Stimulated activated CD4-positive, alpha-beta T cell treated with anti-CD3 and anti-CD28 coated beads, TNF-alpha, amount 100 ng/mL, for 48 hours (primary cell): ENCODE measurements around the gene TAF1B.
"Not testable (repeated sequence)": the region's sequence is repeated elsewhere in the genome, so short reads cannot be mapped to it uniquely, and the experiment has no call there.

ENCODE experiments used
- DNase-seq, 3 donors: peaks; one replicate each; pipeline ENCODE4 v3.0.0-alpha.2; 2020; ENCODE audit warnings: low read depth in 3 of 3

Gene TAF1B

GRCh38 chr2:9884436-9884835 lies 41.2 kb downstream of the TAF1B start:
- no peak for DNase-seq

DNA sequence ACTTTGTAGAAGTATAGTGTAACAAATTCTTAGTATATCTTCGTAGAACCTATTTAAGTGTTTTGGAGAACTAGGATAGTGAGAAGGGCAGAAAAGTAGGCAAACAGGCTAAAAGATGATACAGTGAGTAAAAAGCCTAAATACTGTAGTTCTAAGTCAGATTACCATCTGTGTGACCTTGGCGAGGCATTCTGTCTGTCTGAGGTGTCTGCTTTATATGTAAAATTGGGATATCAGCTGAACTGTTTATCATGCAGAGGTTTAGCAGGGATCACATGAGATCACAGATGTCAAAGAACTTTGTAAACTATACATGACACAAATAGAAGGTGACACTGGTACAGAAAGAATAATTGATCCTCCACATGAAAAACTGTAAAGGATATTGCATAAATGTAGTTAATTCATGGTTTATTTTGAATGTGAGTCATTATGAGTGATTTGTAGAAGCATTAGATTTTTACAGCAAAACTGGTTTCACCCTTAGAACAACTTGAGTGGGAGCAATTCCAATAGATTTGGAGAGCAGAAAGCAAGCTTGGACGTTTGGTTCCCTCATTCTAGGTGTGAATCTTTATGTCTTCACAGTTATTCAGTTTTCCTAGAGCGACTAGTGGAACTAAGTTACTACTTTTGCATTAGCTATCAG lies 41.9 kb downstream of the TAF1B start:
- no peak for DNase-seq

DNA sequence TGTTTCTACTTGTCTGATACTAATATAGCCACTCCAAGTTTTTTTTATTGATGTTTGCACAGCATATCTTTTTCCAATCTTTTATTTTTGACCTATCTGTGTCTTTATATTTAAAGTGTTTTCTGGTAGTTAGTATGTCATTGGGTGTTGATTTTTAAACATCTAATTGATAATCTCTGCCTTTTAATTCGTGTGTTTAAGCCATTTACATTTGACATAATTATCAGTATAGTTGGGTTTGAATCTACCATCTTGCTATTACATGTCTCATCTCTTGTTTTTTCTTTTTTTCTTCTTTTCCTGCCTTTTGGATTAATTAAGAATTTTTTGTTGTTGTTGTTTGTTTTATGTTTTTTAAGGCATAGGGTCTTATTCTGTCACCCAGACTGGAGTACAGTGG lies 44.2 kb downstream of the TAF1B start:
- no peak for DNase-seq

- no peak for DNase-seq
These were observed 46.6 kb downstream of the TAF1B start for GRCh38 chr2:9889812-9890261.

- DNase-seq: no peak
These were observed 49.0 kb downstream of the TAF1B start for GRCh38 chr2:9892236-9892635.

DNA sequence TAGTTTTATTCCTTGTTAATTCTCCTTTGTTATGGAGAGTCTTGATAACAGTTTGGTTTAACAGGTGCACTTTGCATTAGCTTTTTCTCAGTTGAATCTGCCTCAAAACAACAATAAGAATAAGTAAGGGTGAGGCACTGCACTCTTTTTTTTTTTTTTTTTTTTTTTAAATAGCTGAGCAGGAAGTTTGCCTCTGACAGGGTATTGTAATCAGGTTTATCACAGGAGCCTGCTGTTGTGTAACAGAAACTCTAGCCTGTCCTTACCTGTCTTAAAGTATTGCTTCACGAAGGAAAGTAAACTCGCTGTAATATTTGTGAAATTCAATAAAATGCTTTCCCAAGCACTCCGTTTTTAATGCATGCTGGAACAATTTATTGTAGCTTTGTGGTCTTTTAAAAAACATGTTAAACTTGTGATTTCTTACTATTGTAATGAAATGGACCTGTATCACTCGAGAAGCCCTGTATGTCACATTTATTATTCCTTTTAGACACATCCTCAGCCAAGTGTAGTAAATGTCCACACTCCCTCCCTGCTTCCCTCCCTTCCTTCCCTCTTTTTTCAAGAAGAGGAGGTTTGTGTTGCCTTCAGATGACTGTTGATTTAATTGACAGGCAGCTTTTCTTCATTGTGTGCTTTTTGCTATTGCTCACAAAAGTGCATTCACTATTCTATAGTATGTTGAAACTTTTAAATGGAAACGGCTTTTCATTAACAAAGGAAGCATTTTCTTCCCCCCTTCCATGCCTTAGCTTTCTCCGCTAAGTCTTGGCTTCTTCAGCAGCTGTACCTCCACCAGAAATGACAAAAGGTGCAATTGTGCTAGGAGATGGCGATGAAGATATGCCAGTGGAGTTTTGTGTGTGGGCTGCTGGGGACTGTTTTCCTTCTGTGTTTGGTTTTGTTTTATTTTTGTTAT lies 52.7 kb downstream of the TAF1B start:
- no peak for DNase-seq

DNA sequence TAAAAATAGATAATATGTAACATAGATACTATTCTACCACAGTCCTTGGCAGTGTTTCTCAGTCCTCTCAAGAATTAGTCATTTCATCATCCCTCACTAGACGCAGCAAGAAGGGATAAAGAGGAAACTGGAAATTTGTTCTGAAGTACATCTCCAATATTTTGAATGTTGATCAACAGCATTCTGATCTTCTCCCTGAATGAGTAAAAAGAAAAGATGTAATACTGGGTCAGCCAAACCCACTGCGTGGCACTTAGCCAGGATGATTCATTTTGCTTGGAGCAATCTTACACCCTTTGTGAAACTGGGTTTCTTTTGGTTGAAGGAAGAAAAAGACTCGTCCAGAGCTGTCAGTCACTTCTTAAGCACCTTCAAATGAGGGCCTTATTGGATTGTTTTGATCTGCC lies 54.1 kb downstream of the TAF1B start:
- peak; percentile 57 to 62 (median 59) for DNase-seq

DNA sequence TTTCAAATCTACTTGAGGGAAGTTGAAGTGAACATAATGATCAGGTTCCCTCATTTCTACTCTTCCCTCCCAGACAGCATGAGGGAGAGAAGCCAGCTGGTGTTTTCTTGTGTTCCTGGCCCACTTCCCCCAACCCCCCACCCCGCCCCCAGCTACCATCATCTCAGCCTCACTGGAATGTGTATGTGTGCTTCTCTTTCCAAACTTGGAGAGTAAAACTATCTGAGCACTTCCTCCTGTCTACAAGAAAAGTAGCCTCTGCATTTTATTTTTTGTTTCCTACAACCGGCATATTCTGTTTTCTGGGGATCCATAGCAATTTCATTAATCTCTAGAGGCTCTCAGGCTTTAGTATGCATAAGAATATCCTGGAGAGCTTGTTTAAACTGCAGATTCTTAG lies 54.6 kb downstream of the TAF1B start:
- no peak for DNase-seq

DNA sequence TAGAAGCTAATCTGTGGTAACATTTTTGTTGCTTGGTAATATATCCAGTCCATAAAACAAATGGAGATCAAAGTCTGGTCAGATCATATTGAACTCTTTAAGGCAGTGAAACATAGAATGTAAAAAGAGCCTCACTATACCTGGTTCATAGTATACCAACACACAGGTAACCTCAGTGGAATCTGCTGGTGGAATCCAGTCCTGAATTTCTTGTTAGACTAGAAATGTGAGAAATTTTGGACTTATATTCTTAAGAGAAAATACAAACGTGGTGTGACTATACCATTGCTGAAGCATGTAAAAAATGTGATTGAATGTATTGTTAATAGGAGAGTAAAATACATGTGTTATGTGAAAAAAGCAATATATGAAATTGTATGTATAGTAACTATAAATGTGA lies 62.1 kb downstream of the TAF1B start:
- no peak for DNase-seq

- no peak for DNase-seq
These were observed 64.1 kb downstream of the TAF1B start for GRCh38 chr2:9907402-9907801.

DNA sequence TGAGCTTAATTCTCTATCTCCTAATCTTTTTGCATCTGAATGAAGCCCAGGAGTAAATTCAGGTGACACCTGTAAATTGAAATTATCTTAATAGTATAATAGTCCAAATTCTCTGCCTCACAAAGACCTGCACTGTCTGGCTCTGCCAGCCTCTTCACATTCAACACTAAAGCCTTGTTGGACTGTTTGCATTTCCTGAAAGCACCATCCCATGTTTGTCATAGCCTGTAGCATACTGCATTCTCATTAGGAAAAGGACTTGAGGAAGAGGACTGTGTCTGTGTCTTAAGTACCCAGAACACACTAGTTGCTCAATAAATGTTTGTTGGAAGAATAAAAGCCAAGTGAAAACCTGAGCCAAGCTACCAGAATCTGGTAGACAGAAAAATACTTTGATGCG lies 65.4 kb downstream of the TAF1B start:
- no peak for DNase-seq

- no peak for DNase-seq
These were observed 65.8 kb downstream of the TAF1B start for GRCh38 chr2:9909106-9909505.

DNA sequence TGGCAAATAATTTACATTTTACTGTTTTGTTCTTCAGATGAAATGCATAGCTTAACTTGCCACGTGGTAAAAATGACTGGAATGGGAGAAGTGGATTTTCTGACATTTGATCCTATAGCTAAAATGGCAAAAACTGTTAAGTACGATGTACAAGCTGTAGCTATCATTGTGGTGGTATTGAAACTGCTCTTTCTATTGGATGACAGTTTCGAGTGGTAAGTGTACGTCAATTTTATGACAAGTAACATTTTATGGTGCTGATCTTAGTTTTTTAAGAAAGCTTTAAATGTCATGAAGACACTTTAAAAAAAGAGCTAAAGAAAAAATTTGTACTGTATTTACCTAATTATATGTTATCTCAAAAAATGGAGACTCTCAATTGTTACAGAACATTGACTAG lies 67.4 kb downstream of the TAF1B start:
- DNase-seq: no peak

DNA sequence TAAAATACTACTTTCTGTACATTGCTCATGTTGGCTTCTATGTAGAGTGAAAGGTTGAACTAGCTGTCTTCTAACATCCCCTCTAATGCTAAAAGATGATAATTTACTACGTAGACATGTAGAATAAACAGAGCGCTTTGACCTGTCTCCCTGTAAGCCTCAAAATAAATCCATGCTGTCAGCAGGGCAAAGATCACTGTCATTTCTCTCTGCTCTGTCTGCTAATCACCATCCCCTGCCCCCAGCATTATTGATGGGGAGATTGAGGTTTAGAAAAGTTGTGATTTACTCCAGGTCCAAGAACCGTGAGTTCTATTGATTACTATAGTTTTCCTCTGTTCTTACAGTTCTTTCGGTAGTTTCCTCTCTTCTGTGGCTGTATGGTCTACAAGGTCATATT lies 69.2 kb downstream of the TAF1B start:
- no peak for DNase-seq

DNA sequence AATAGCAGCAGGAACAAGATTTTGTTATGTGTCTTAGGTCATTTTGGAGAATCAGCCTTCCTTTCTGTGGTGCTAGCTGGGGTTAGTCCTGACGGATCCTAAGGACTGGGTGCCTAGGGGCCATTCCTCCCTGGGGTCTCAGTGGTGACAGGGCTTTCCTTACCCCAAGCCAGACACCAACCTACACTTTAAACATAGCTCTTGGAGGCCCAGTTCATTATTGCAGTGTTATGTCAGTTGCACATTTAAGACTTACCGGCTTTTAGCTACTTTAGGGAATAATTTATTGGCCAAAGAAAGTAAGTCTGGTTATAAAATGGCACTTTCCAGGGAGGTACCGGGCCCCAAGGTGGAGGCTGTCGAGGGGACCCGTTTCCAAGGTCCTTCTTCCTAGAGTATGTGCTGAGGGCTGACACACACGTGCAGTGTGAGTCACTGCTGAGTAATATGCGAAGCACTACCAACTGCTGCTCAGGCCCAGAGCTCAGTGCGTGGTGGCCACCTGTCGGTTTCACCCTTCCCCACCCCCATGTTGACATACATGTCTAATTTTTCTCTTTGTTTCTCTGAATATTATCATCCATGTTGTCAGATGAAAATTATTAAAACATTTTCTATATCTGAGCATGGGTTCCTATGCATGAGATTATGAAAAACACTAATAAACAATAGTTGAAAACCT lies 71.3 kb downstream of the TAF1B start:
- peak; percentile 22 to 57 (median 35) for DNase-seq

GRCh38 chr2:9918275-9918674 lies 75.0 kb downstream of the TAF1B start:
- DNase-seq: no peak

GRCh38 chr2:9919512-9919911 lies 76.2 kb downstream of the TAF1B start:
- no peak for DNase-seq

DNA sequence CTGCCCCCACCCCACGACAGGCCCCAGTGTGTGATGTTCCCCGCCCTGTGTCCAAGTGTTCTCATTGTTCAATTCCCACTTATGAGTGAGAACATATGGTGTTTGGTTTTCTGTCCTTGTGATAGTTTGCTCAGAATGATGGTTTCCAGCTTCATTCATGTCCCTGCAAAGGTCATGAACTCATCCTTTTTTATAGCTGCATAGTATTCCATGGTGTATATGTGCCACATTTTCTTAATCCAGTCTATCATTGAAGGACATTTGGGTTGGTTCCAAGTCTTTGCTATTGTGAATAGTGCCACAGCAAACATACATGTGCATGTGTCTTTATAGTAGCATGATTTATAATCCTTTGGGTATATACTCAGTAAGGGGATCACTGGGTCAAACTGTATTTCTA lies 83.7 kb downstream of the TAF1B start:
- not testable (repeated sequence) for DNase-seq

DNA sequence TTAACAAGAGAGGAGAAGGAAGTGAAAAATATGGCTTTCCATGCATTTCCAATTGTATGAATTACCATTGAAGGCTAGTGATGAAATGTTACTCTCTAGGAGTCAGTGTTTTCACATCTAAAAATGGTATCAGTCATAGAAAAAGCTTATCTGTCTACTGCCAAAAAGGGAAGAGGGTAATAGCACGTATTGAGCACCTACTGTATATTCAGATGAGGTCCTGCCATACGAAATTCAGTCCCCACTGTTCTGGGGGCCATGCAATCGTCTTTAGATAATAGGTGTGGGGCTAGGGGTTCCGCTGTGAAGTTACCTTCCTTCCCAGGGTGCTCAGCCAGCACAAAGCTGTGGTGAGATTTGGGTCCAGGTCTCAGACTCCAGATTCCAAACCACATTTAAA lies 94.0 kb downstream of the TAF1B start:
- DNase-seq: no peak

GRCh38 chr2:9937968-9938367 lies 94.7 kb downstream of the TAF1B start:
- DNase-seq: no peak

GRCh38 chr2:9939587-9940485 lies 96.6 kb downstream of the TAF1B start:
- no peak for DNase-seq
